Activated naive CD8-positive, alpha-beta T cell treated with anti-CD3 and anti-CD28 coated beads, Interleukin-2, amount 50 U/mL, for 24 hours (primary cell): Measurements from ENCODE around the gene CNTNAP2.

Experiments used
- ATAC-seq: fragments of 150-1000 bp; cut with Tn5 transposase; one replicate; pipeline ENCODE4 v1.10.0; 2021
- DNase-seq: peaks from one replicate; pipeline ENCODE4 v3.0.0; 2021
- H3K27ac Mint-ChIP-seq: one replicate; pipeline ENCODE4 v1.8.0; 2021; ENCODE audit warnings: mild to moderate bottlenecking, mixed read lengths
- H3K27me3 Mint-ChIP-seq: one replicate; pipeline ENCODE4 v1.8.0; 2021; ENCODE audit warnings: mixed read lengths
- H3K36me3 Mint-ChIP-seq: one replicate; pipeline ENCODE4 v1.8.0; 2021; ENCODE audit warnings: low read depth, mixed read lengths
- H3K4me1 Mint-ChIP-seq: one replicate; pipeline ENCODE4 v1.8.0; 2021; ENCODE audit warnings: mixed read lengths
- H3K4me3 Mint-ChIP-seq: one replicate; pipeline ENCODE4 v1.8.0; 2021; ENCODE audit warnings: mild to moderate bottlenecking, moderate library complexity, mixed read lengths
- H3K9me3 Mint-ChIP-seq: one replicate; pipeline ENCODE4 v1.8.0; 2021; ENCODE audit warnings: mixed read lengths

Gene CNTNAP2

GRCh38 chr7:147523056-147523455 lies 1406.5 kb downstream of the CNTNAP2 start:
- Mint-ChIP-seq H3K9me3 (peaks cover under 1% of the 10 kb centered on the region), H3K4me3 (no peak overlapping the region), H3K4me1 (no peaks in the 10 kb centered on the region), H3K27me3 (no peaks in the 10 kb centered on the region), H3K27ac (no peak overlapping the region), H3K36me3 (no peaks in the 10 kb centered on the region)
- DNase-seq (no peak), ATAC-seq (no peak)

GRCh38 chr7:147524726-147525250 lies 1408.2 kb downstream of the CNTNAP2 start:
- Mint-ChIP-seq H3K4me1 (no peaks in the 10 kb centered on the region), H3K9me3 (no peaks in the 10 kb centered on the region), H3K4me3 (no peak overlapping the region), H3K27me3 (no peaks in the 10 kb centered on the region), H3K36me3 (no peaks in the 10 kb centered on the region), H3K27ac (no peak overlapping the region)
- no peak for ATAC-seq
- no peak for DNase-seq

GRCh38 chr7:147525325-147525724 lies 1408.7 kb downstream of the CNTNAP2 start:
- no peak overlapping the region for H3K27ac Mint-ChIP-seq
- ATAC-seq: no peak
- H3K4me3 Mint-ChIP-seq: no peak overlapping the region
- H3K9me3 Mint-ChIP-seq: no peaks in the 10 kb centered on the region
- DNase-seq: no peak
- no peaks in the 10 kb centered on the region for H3K36me3 Mint-ChIP-seq
- H3K4me1 Mint-ChIP-seq: no peaks in the 10 kb centered on the region
- H3K27me3 Mint-ChIP-seq: no peaks in the 10 kb centered on the region

GRCh38 chr7:147535701-147536111 lies 1419.1 kb downstream of the CNTNAP2 start:
- ATAC-seq (no peak), DNase-seq (no peak)
- Mint-ChIP-seq H3K4me3 (no peak overlapping the region), H3K36me3 (no peaks in the 10 kb centered on the region), H3K9me3 (no peaks in the 10 kb centered on the region), H3K4me1 (no peaks in the 10 kb centered on the region), H3K27me3 (no peaks in the 10 kb centered on the region), H3K27ac (no peak overlapping the region)

GRCh38 chr7:147539685-147540084 lies 1423.1 kb downstream of the CNTNAP2 start:
- ATAC-seq (no peak), DNase-seq (no peak)
- Mint-ChIP-seq H3K4me1 (no peaks in the 10 kb centered on the region), H3K27ac (no peak overlapping the region), H3K4me3 (no peak overlapping the region), H3K9me3 (peaks cover 13% of the 10 kb centered on the region), H3K27me3 (no peaks in the 10 kb centered on the region), H3K36me3 (no peaks in the 10 kb centered on the region)

GRCh38 chr7:147540743-147541142 lies 1424.1 kb downstream of the CNTNAP2 start:
- no peak overlapping the region for H3K27ac Mint-ChIP-seq
- no peaks in the 10 kb centered on the region for H3K27me3 Mint-ChIP-seq
- H3K4me3 Mint-ChIP-seq: no peak overlapping the region
- no peaks in the 10 kb centered on the region for H3K4me1 Mint-ChIP-seq
- peaks cover 13% of the 10 kb centered on the region for H3K9me3 Mint-ChIP-seq
- H3K36me3 Mint-ChIP-seq: no peaks in the 10 kb centered on the region
- ATAC-seq (no peak), DNase-seq (no peak)

GRCh38 chr7:147541261-147541660 lies 1424.7 kb downstream of the CNTNAP2 start:
- Mint-ChIP-seq H3K36me3 (no peaks in the 10 kb centered on the region), H3K4me3 (no peak overlapping the region), H3K9me3 (peaks cover 18% of the 10 kb centered on the region), H3K27me3 (no peaks in the 10 kb centered on the region), H3K4me1 (no peaks in the 10 kb centered on the region), H3K27ac (no peak overlapping the region)
- no peak for DNase-seq
- no peak for ATAC-seq

GRCh38 chr7:147547252-147547897 lies 1430.8 kb downstream of the CNTNAP2 start:
- Mint-ChIP-seq H3K36me3 (no peaks in the 10 kb centered on the region), H3K9me3 (peaks cover 17% of the 10 kb centered on the region), H3K27ac (no peak overlapping the region), H3K4me1 (no peaks in the 10 kb centered on the region), H3K4me3 (no peak overlapping the region), H3K27me3 (no peaks in the 10 kb centered on the region)
- DNase-seq: peak; percentile 3
- ATAC-seq: no peak

- H3K27me3 Mint-ChIP-seq: no peaks in the 10 kb centered on the region
- no peaks in the 10 kb centered on the region for H3K4me1 Mint-ChIP-seq
- no peak for DNase-seq
- no peak for ATAC-seq
- H3K9me3 Mint-ChIP-seq: peaks cover 9% of the 10 kb centered on the region
- H3K27ac Mint-ChIP-seq: no peak overlapping the region
- H3K4me3 Mint-ChIP-seq: no peak overlapping the region
- H3K36me3 Mint-ChIP-seq: no peaks in the 10 kb centered on the region
Measured at GRCh38 chr7:147556317-147556716, 1439.7 kb downstream of the CNTNAP2 start.

- DNase-seq (no peak), ATAC-seq (no peak)
- Mint-ChIP-seq H3K4me3 (no peak overlapping the region), H3K27ac (no peak overlapping the region), H3K27me3 (no peaks in the 10 kb centered on the region), H3K36me3 (no peaks in the 10 kb centered on the region), H3K4me1 (no peaks in the 10 kb centered on the region), H3K9me3 (peaks cover 32% of the 10 kb centered on the region)
Measured at GRCh38 chr7:147563669-147564068, 1447.1 kb downstream of the CNTNAP2 start.

- ATAC-seq (no peak), DNase-seq (no peak)
- Mint-ChIP-seq H3K36me3 (no peaks in the 10 kb centered on the region), H3K27ac (no peak overlapping the region), H3K27me3 (no peaks in the 10 kb centered on the region), H3K4me3 (no peak overlapping the region), H3K4me1 (no peaks in the 10 kb centered on the region), H3K9me3 (peaks cover 30% of the 10 kb centered on the region)
Measured at GRCh38 chr7:147564786-147565476, 1448.3 kb downstream of the CNTNAP2 start.

GRCh38 chr7:147567043-147567442 lies 1450.4 kb downstream of the CNTNAP2 start:
- no peak overlapping the region for H3K4me3 Mint-ChIP-seq
- no peaks in the 10 kb centered on the region for H3K36me3 Mint-ChIP-seq

GRCh38 chr7:147569116-147569913 lies 1452.7 kb downstream of the CNTNAP2 start:
- Mint-ChIP-seq H3K4me1 (no peaks in the 10 kb centered on the region), H3K27me3 (no peaks in the 10 kb centered on the region), H3K4me3 (no peak overlapping the region), H3K27ac (no peak overlapping the region), H3K9me3 (peaks cover 26% of the 10 kb centered on the region), H3K36me3 (no peaks in the 10 kb centered on the region)
- DNase-seq (no peak), ATAC-seq (no peak)

More at GRCh38 chr7:147567043-147567442, 1450.4 kb downstream of the CNTNAP2 start:
- DNase-seq (no peak), ATAC-seq (no peak)
- H3K27ac Mint-ChIP-seq: no peak overlapping the region
- no peaks in the 10 kb centered on the region for H3K4me1 Mint-ChIP-seq
- no peaks in the 10 kb centered on the region for H3K27me3 Mint-ChIP-seq
- peaks cover 30% of the 10 kb centered on the region for H3K9me3 Mint-ChIP-seq

- no peak for ATAC-seq
- no peaks in the 10 kb centered on the region for H3K4me1 Mint-ChIP-seq
- no peak overlapping the region for H3K4me3 Mint-ChIP-seq
- no peak overlapping the region for H3K27ac Mint-ChIP-seq
- no peaks in the 10 kb centered on the region for H3K36me3 Mint-ChIP-seq
- peaks cover 21% of the 10 kb centered on the region for H3K9me3 Mint-ChIP-seq
- no peak for DNase-seq
- H3K27me3 Mint-ChIP-seq: no peaks in the 10 kb centered on the region
Measured at GRCh38 chr7:147570390-147570789, 1453.8 kb downstream of the CNTNAP2 start.
